ENCODE results near the gene PRKCQ. TPM values are rescaled to one million over a fixed set of nuclear protein-coding genes. Genes with fewer than 3 reads are reported as not detected.

The PRKCQ gene
- total and polyA plus RNA-seq, 2 of the 8 experiments (the other 6 are each of a cell fraction or from before 2014, with no cell fraction given), result 9.1 to 22.6 TPM

GRCh38 chr10:6511347-6511746 is 68.7 kb downstream of the PRKCQ start (continued):
- TF ChIP-seq ZNF274 (IDR thresholded peaks at IDR 0.05; ENCODE audit: borderline replicate concordance, extremely low read depth, low read length) (no peak), ATF3 (IDR thresholded peaks at IDR 0.05; ENCODE audit: insufficient read depth, low read depth, low read length) (no peak), TAF7 (optimal IDR thresholded peaks at IDR 0.05; ENCODE audit: borderline replicate concordance, low read depth, low read length) (no peak), BRCA1 (IDR thresholded peaks at IDR 0.05; ENCODE audit: low read depth, low read length) (no peak)
